DOHH2 (cell line): Measurements from ENCODE around the gene SLC9A8.

Experiments used
- EZH2phosphoT487 ChIP-seq: fragments of 200-600 bp; sonication (generic); IDR thresholded peaks from 2 replicates; pipeline ENCODE4 v1.6.1; 2017; ENCODE audit warnings: borderline replicate concordance, mild to moderate bottlenecking, antibody characterized with exemption, low read length, moderate library complexity, mixed read lengths
- TF ChIP-seq, protein P1 (sequence below): fragments of 200-600 bp; sonication (generic); IDR thresholded peaks from one replicate; pipeline ENCODE4 v1.5.1; 2014; ENCODE audit warnings: antibody characterized with exemption, mild to moderate bottlenecking, low read depth, low read length; ENCODE audit not compliant: poor library complexity, severe bottlenecking

DNA sequence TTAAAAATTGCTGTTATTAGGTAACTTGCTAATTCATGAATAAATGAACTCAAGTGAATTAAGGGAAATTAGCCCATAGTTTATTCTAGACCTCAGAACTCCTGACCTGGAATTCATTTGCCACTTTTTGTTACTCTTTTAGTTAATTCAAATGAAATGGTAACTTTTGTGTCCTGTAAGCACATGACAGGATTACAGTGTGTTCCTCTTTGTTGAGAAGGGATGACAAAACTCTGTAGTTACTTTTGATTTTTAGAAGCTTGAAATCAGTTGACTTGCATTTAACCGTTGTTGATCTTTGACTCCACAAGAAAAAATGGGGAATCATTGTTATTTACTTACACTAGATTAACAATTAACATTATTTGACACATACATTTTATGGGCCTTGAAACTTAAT, 6.2 kb downstream of the SLC9A8 start:
- TF ChIP-seq, protein P1, sequence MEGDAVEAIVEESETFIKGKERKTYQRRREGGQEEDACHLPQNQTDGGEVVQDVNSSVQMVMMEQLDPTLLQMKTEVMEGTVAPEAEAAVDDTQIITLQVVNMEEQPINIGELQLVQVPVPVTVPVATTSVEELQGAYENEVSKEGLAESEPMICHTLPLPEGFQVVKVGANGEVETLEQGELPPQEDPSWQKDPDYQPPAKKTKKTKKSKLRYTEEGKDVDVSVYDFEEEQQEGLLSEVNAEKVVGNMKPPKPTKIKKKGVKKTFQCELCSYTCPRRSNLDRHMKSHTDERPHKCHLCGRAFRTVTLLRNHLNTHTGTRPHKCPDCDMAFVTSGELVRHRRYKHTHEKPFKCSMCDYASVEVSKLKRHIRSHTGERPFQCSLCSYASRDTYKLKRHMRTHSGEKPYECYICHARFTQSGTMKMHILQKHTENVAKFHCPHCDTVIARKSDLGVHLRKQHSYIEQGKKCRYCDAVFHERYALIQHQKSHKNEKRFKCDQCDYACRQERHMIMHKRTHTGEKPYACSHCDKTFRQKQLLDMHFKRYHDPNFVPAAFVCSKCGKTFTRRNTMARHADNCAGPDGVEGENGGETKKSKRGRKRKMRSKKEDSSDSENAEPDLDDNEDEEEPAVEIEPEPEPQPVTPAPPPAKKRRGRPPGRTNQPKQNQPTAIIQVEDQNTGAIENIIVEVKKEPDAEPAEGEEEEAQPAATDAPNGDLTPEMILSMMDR: no peak
- TF ChIP-seq EZH2phosphoT487: no peak
